ENCODE results near the gene TRABD2A.

- no peak for TF ChIP-seq CTCF (IDR thresholded peaks at IDR 0.05)
- no peak for TF ChIP-seq POLR2A (IDR thresholded peaks at IDR 0.05)
Measured at GRCh38 chr2:84858937-84859336, 21.9 kb downstream of the TRABD2A start.
